ENCODE data around the gene PASD1.

- no peak for TF ChIP-seq HOXC10 (CRISPR knock-in tag; IDR thresholded peaks at IDR 0.05)
- TF ChIP-seq ZNF274 (IDR thresholded peaks at IDR 0.05; ENCODE audit: low read length), result no peak
- no peak for TF ChIP-seq ZNF274 (tag by site-specific recombination; IDR thresholded peaks at IDR 0.05; ENCODE audit: borderline replicate concordance)
- no peak for TF ChIP-seq CTCF (tag by site-specific recombination; IDR thresholded peaks at IDR 0.05)
- no peak for TF ChIP-seq ZNF580 (tag by site-specific recombination; IDR thresholded peaks at IDR 0.05)
- TF ChIP-seq ZNF558 (tag by site-specific recombination; IDR thresholded peaks at IDR 0.05), result no peak
These were observed 131.4 kb downstream of the PASD1 start, which contains the start of gene PRRG3 for GRCh38 chrX:151694661-151695582.

All from HEK293 (cell line).